Measurements from ENCODE around the gene BTBD9. TPM values are rescaled to one million over a fixed set of nuclear protein-coding genes. Genes with fewer than 3 reads are reported as not detected.
A peak's percentile ranks its signal among the peaks of the same experiment; 100 is the strongest.
"Not testable (repeated sequence)": the region's sequence is repeated elsewhere in the genome, so short reads cannot be mapped to it uniquely, and the experiment has no call there.

The BTBD9 gene
- polyA plus RNA-seq, 1 donor from 2014 or later, result 15.2 TPM

GRCh38 chr6:38427492-38428210, 212.1 kb downstream of the BTBD9 start:
- peaks cover 10% of the 10 kb centered on the region for H3K36me3 Mint-ChIP-seq
- peak overlapping the region; percentile 56 to 96 (median 95) for H3K27ac Mint-ChIP-seq
- H3K4me3 Mint-ChIP-seq, result peak overlapping the region; percentile 5 to 69 (median 55)
- peaks cover 2% of the 10 kb centered on the region for H3K27me3 Mint-ChIP-seq
- H3K9me3 Mint-ChIP-seq, result peaks cover 2 to 11% (median 3%) of the 10 kb centered on the region in 3 donors
- H3K4me1 Mint-ChIP-seq, result peaks cover 28 to 48% (median 43%) of the 10 kb centered on the region in 3 donors

GRCh38 chr6:38425788-38426488, 213.8 kb downstream of the BTBD9 start:
- H3K36me3 Mint-ChIP-seq, H3K27me3 Mint-ChIP-seq, H3K9me3 Mint-ChIP-seq, H3K27ac Mint-ChIP-seq: not testable (repeated sequence)
- Mint-ChIP-seq H3K4me3 (peak overlapping the region in 2 of 4 donors; percentile 30 to 79), H3K4me1 (peaks cover 25 to 38% (median 35%) of the 10 kb centered on the region in 3 donors)

DNA sequence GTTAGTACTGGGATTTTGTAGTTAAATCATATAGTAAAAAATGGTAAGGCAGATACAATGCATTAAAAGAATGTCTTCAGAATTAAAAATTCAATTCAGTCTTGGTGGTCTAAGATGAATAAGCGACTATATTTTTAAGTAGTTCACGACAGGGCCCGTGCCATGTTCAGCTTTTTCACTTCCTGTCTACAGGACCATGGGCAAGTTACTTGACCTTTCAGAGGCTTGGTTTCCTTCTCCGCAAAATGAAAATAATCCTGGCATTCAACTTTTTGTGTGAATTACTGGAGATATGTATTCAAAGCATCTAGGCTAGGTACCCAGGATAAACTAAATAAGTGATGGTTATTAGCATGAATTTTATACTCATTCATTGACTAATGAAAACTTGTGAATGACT, 216.0 kb downstream of the BTBD9 start:
- Mint-ChIP-seq H3K9me3 (peaks cover 0 to 1% (median 0%) of the 10 kb centered on the region in 3 donors), H3K27me3 (no peaks in the 10 kb centered on the region), H3K4me1 (peaks cover 19 to 27% (median 26%) of the 10 kb centered on the region in 3 donors), H3K27ac (no peak overlapping the region), H3K36me3 (peaks cover 4% of the 10 kb centered on the region), H3K4me3 (no peak overlapping the region)

GRCh38 chr6:38420207-38420606, 219.5 kb downstream of the BTBD9 start:
- no peaks in the 10 kb centered on the region for H3K27me3 Mint-ChIP-seq
- H3K4me1 Mint-ChIP-seq, result peaks cover 1 to 5% (median 3%) of the 10 kb centered on the region in 3 donors
- peaks cover 6% of the 10 kb centered on the region for H3K36me3 Mint-ChIP-seq
- H3K9me3 Mint-ChIP-seq, result no peaks in the 10 kb centered on the region
- H3K27ac Mint-ChIP-seq, result no peak overlapping the region
- no peak overlapping the region for H3K4me3 Mint-ChIP-seq

DNA sequence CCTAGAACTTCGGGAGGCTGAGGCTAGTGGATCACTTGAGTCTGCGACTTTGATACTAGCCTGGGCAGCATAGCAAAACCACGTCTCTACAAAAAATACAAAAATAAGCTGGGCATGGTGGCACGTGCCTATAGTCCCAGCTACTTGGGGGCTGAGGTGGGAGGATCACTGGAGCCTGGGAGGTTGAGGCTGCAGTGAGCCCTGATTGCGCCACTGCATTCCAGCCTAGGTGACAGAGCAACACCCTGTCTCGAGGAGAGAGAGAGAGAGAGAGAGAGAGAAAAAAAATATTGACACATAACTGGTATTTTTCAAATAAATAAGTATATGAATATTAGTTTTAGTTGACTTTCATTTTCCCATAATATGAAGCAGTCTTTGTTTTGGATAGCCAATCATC, 222.2 kb downstream of the BTBD9 start:
- Mint-ChIP-seq H3K27me3 (no peaks in the 10 kb centered on the region), H3K9me3 (no peaks in the 10 kb centered on the region), H3K4me1 (peaks cover 0 to 5% (median 4%) of the 10 kb centered on the region in 3 donors), H3K27ac (no peak overlapping the region), H3K4me3 (no peak overlapping the region), H3K36me3 (peaks cover 8% of the 10 kb centered on the region)

GRCh38 chr6:38415231-38416005, 224.3 kb downstream of the BTBD9 start:
- Mint-ChIP-seq H3K9me3 (no peaks in the 10 kb centered on the region), H3K36me3 (peaks cover 8% of the 10 kb centered on the region), H3K27me3 (no peaks in the 10 kb centered on the region), H3K27ac (no peak overlapping the region), H3K4me3 (no peak overlapping the region), H3K4me1 (peaks cover 4 to 14% (median 7%) of the 10 kb centered on the region in 3 donors)

GRCh38 chr6:38413102-38413800, 226.5 kb downstream of the BTBD9 start:
- Mint-ChIP-seq H3K4me3 (no peak overlapping the region), H3K27ac (no peak overlapping the region), H3K4me1 (peaks cover 8 to 25% (median 17%) of the 10 kb centered on the region in 3 donors), H3K27me3 (no peaks in the 10 kb centered on the region), H3K9me3 (no peaks in the 10 kb centered on the region), H3K36me3 (peaks cover 8% of the 10 kb centered on the region)

- H3K4me3 Mint-ChIP-seq, result peak overlapping the region in 1 of 4 donors; percentile 66
- no peak overlapping the region for H3K27ac Mint-ChIP-seq
- H3K9me3 Mint-ChIP-seq, result peaks cover 0 to 1% (median 0%) of the 10 kb centered on the region in 3 donors
- no peaks in the 10 kb centered on the region for H3K27me3 Mint-ChIP-seq
- H3K4me1 Mint-ChIP-seq, result peaks cover 20 to 44% (median 44%) of the 10 kb centered on the region in 3 donors
- H3K36me3 Mint-ChIP-seq, result peaks cover 2% of the 10 kb centered on the region
Measured at GRCh38 chr6:38407192-38407591, 232.5 kb downstream of the BTBD9 start.

DNA sequence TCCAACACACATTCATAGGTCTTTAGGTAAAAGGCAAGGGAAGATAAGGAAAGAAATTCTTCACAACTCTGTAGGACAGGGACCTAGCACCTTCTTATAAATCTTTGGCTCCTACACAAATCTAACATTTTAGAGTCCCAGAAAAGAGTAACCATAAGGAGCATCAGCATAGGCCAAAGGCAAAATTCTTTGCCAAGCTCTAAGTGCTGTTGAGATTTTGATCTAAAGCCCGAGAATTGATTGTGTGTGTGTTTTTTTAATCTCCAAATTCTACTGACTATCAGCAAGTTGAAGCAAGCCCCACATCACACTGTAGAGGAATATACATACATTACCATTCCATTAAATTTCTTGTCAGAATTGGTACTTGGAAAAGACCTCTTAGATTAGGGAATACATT, 233.6 kb downstream of the BTBD9 start:
- Mint-ChIP-seq H3K27ac (peak overlapping the region in 1 of 3 donors; percentile 63), H3K36me3 (peaks cover 2% of the 10 kb centered on the region), H3K4me1 (peaks cover 20 to 42% (median 41%) of the 10 kb centered on the region in 3 donors), H3K27me3 (no peaks in the 10 kb centered on the region), H3K4me3 (peak overlapping the region in 1 of 4 donors; percentile 45), H3K9me3 (peaks cover 0 to 1% (median 0%) of the 10 kb centered on the region in 3 donors)

GRCh38 chr6:38404900-38405556, 234.7 kb downstream of the BTBD9 start:
- H3K27me3 Mint-ChIP-seq, result no peaks in the 10 kb centered on the region
- no peak overlapping the region for H3K4me3 Mint-ChIP-seq
- peaks cover 2% of the 10 kb centered on the region for H3K36me3 Mint-ChIP-seq
- H3K9me3 Mint-ChIP-seq, result peaks cover 0 to 1% (median 0%) of the 10 kb centered on the region in 3 donors
- peaks cover 20 to 35% (median 34%) of the 10 kb centered on the region in 3 donors for H3K4me1 Mint-ChIP-seq
- no peak overlapping the region for H3K27ac Mint-ChIP-seq

DNA sequence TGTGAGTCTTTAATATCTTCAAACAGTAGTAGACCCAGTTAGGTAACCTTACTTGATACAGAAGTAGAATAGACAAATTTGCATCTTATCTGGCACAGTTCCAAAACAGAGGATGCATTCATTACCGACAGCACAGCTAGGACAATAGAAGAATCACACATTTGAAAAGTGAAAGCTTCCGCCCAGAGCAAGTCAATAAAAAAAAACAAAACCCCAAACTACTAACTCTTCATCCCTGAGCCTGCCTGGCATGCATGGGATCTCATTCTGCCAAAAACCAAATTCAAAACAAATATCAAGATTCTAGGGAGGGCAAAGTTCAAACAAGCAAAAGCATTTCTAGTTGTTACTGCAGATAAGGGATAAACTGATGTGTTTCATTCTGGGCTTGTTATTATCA, 235.4 kb downstream of the BTBD9 start:
- H3K36me3 Mint-ChIP-seq, result peaks cover 2% of the 10 kb centered on the region
- H3K27ac Mint-ChIP-seq, result no peak overlapping the region
- peaks cover 0 to 1% (median 0%) of the 10 kb centered on the region in 3 donors for H3K9me3 Mint-ChIP-seq
- H3K4me1 Mint-ChIP-seq, result peaks cover 20 to 31% (median 31%) of the 10 kb centered on the region in 3 donors
- H3K4me3 Mint-ChIP-seq, result peak overlapping the region in 2 of 4 donors; percentile 45 to 81
- no peaks in the 10 kb centered on the region for H3K27me3 Mint-ChIP-seq

- Mint-ChIP-seq H3K27ac (no peak overlapping the region), H3K27me3 (no peaks in the 10 kb centered on the region), H3K4me3 (no peak overlapping the region), H3K9me3 (peaks cover 0 to 1% (median 0%) of the 10 kb centered on the region in 3 donors), H3K4me1 (peaks cover 19 to 29% (median 27%) of the 10 kb centered on the region in 3 donors), H3K36me3 (peaks cover 2% of the 10 kb centered on the region)
Measured at GRCh38 chr6:38403548-38403947, 236.2 kb downstream of the BTBD9 start.

- Mint-ChIP-seq H3K27ac (no peak overlapping the region), H3K27me3 (no peaks in the 10 kb centered on the region), H3K4me3 (no peak overlapping the region), H3K36me3 (peaks cover 5% of the 10 kb centered on the region), H3K9me3 (peaks cover 0 to 1% (median 0%) of the 10 kb centered on the region in 3 donors), H3K4me1 (peaks cover 8 to 15% (median 15%) of the 10 kb centered on the region in 3 donors)
Measured at GRCh38 chr6:38400764-38401163, 239.0 kb downstream of the BTBD9 start.

DNA sequence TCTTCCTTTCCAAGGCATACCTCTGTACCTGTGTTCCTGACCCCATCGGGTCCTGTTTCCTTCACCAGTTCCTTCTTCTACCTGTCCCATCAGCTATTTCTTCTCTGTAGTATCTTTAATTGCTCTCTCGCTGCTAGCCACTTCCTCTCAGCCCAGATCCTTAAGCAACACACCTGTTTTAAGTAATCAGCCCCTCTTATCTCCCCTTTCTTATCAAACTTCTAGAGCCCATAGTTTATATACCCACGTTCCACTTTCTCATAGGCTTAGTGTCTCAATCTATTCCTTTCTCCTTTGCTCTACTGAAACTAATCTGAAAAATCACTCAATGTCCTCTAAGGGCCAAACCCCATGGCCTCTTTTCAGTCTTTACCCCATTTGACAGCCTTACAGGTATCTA, 239.6 kb downstream of the BTBD9 start:
- H3K36me3 Mint-ChIP-seq, result peaks cover 5% of the 10 kb centered on the region
- H3K4me3 Mint-ChIP-seq, result no peak overlapping the region
- peaks cover 0 to 1% (median 0%) of the 10 kb centered on the region in 3 donors for H3K9me3 Mint-ChIP-seq
- H3K4me1 Mint-ChIP-seq, result peaks cover 6 to 12% (median 12%) of the 10 kb centered on the region in 3 donors
- H3K27ac Mint-ChIP-seq, result no peak overlapping the region
- no peaks in the 10 kb centered on the region for H3K27me3 Mint-ChIP-seq

Measured in IgD-negative memory B cell (primary cell).